Mucosa of gallbladder (tissue), 1 donor: ENCODE data around the gene COPG2. TPM values are rescaled to one million over a fixed set of nuclear protein-coding genes. Genes with fewer than 3 reads are reported as not detected.
A peak's percentile ranks its signal among the peaks of the same experiment; 100 is the strongest.
"Not testable (repeated sequence)": the region's sequence is repeated elsewhere in the genome, so short reads cannot be mapped to it uniquely, and the experiment has no call there.

Experiments
- DNase-seq: peaks from one replicate; pipeline ENCODE4 v3.0.0-alpha.2; 2020; ENCODE audit warnings: low spot score
- total RNA-seq: library from RNA; stranded (reverse); gene quantifications from one replicate; pipeline ENCODE4 v1.2.1, GENCODE V29; 2021
- donor health status: DM: no; HTN: no; CAD: no.

The COPG2 gene
- total RNA-seq, 1 donor from 2014 or later, result 25.8 TPM

GRCh38 chr7:130566168-130566897 is 102.2 kb downstream of the COPG2 start:
- DNase-seq, result peak; percentile 11

- no peak for DNase-seq
Measured at GRCh38 chr7:130560972-130561371, 107.6 kb downstream of the COPG2 start.

DNA sequence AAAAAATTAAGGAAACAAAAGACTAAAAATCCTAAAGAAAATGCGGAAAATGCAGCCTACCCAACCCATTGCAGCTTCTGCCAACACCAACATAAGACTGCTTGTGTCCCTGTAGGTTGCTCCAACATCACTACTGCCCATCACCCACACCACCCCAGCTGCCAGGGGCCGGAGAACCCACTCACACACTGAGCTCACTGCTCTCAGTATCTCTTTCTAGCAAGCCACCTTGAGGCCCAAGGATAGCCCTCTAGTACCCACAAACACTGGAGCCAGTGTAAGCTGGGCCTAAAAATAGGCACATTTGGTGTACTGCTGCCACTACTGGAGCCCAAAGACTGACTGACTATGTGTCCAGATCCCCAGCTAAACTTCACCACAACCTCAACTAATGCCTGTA is 109.4 kb downstream of the COPG2 start:
- DNase-seq, result no peak

- DNase-seq, result no peak
Measured at GRCh38 chr7:130554481-130554880, 114.1 kb downstream of the COPG2 start.

- no peak for DNase-seq
Measured at GRCh38 chr7:130553398-130554029, 115.0 kb downstream of the COPG2 start.

DNA sequence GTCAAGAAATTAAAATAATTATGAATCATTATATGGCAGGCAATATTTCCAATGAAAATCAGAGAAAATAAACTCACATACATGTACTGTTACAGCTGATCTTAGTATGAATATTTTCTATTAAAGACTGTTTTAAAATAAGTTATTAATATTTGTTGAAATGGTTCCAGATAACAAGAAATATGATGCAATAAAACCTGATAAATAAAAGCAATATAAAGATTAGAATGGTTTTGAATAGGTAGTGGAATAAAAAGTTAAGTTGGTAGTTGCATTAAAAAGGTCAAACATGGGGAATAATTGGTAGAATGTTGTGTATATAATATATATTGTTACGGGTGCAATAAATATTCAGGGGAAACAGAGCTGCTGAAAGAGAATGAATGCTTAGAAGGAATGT is 124.2 kb downstream of the COPG2 start:
- DNase-seq, result no peak

GRCh38 chr7:130543487-130544010 is 125.0 kb downstream of the COPG2 start:
- no peak for DNase-seq

DNA sequence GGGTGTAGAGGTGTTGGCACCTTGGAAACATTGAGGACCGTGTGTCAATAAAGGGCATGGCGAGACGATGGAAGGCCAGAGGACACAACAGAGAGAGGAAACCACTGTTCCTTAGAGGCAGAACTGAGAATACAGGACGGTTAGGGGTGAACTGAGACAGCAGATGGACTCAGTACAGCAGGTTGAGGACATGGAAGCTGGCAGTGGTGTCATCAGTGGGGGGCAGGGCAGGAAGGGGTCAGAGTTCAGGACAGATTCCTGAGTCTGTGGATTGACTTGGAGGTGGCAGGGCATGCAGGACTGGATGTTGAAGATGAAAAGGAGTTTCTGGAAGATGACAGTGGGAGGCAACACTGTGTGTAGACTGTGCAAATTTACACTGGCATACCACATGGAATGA is 126.3 kb downstream of the COPG2 start:
- not testable (repeated sequence) for DNase-seq

DNA sequence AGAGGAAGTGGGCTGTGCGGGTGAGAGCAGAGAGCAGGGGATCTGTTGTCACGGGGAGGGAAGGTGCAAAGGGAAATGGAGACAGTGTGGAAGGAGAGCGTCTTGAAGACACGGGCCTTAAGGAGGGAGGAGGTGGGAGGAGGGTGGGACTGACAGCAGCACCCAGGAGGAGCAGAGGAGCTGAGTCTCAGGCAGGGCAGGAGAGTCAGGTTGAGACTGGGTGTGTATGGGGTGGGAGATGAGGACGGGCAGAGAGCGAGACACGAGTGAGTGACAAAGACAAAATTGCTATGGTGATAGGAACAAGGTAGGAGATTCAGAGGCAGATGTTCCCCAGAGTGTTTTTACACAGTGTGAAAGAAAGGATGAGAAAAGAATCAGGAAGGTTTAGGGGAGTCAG is 127.3 kb downstream of the COPG2 start:
- DNase-seq, result not testable (repeated sequence)

DNA sequence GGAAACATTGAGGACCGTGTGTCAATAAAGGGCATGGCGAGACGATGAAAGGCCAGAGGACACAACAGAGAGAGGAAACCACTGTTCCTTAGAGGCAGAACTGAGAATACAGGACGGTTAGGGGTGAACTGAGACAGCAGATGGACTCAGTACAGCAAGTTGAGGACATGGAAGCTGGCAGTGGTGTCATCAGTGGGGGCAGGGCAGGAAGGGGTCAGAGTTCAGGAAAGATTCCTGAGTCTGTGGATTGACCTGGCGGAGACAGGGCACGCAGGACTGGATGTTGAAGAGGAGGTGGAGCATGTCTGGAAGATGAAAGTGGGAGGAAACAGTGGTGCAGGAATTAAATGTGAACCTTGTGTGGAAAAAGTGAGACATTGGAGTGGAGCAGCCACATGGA is 130.7 kb downstream of the COPG2 start:
- DNase-seq, result not testable (repeated sequence)

- DNase-seq, result no peak
Measured at GRCh38 chr7:130529417-130529816, 139.1 kb downstream of the COPG2 start.

DNA sequence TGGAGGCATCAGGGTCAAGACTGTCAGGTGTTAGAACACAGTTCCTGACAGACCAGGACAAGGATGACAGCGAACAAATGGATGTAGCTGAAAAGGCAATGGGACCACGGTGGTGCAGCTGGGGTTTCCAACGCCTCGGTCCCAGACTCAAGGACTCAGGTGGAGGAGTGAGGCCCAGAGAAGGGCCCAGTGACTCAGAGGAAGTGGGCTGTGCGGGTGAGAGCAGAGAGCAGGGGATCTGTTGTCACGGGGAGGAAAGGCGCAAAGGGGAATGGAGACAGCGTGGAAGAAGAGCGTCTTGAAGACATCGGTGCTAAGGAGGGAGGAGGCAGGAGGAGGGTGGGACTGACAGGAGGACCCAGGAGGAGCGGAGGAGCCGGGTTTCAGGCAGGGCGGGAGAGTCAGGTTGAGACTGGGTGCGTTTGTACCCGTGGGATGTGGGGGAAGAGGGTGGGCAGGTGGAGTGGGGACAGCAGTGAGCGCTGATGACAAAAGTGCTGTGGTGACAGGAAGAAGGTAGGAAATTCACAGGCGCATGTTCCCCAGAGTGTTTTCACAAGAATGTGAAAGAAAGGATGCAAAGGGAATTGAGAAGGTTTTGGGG is 140.7 kb downstream of the COPG2 start:
- not testable (repeated sequence) for DNase-seq

GRCh38 chr7:130524628-130525027 is 143.9 kb downstream of the COPG2 start:
- DNase-seq, result no peak

DNA sequence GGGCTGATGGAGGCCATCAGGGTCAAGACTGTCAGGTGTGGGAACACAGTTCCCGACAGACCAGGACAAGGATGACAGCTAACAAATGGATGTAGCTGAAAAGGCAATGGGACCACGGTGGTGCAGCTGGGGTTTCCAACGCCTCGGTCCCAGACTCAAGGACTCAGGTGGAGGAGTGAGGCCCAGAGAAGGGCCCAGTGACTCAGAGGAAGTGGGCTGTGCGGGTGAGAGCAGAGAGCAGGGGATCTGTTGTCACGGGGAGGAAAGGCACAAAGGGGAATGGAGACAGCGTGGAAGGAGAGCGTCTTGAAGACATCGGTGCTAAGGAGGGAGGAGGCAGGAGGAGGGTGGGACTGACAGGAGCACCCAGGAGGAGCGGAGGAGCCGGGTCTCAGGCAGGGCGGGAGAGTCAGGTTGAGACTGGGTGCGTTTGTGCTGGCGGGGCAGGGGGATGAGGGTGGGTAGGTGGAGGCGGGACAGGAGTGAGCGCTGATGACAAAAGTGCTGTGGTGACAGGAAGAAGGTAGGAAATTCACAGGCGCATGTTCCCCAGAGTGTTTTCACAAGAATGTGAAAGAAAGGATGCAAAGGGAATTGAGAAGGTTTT is 144.9 kb downstream of the COPG2 start:
- not testable (repeated sequence) for DNase-seq

- DNase-seq, result no peak
Measured at GRCh38 chr7:130521258-130521951, 147.1 kb downstream of the COPG2 start.

GRCh38 chr7:130515315-130516040 is 153.1 kb downstream of the COPG2 start:
- DNase-seq, result no peak

GRCh38 chr7:130513447-130513846 is 155.1 kb downstream of the COPG2 start:
- DNase-seq, result no peak

GRCh38 chr7:130512038-130512437 is 156.5 kb downstream of the COPG2 start:
- DNase-seq, result not testable (repeated sequence)

DNA sequence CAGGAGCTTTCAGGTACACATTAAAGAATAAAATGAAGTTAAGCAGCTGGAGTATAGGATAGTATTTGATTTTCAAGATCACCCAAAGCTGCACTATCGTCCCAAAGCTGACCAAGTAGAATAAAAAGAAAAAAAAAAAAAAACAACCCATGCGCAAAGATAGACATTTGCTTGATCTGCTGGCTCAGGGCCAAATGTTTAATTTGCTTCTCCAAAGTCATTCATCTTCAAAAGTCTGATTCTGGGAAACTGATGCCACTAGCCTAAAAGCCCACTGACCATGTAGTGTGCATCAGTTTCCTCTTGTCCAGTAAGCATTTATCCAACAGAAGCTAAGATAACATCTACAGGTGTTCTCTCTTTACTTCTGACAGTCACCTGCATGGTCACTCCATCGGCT is 162.2 kb downstream of the COPG2 start:
- DNase-seq, result no peak

- DNase-seq, result no peak
Measured at GRCh38 chr7:130505753-130506152, 162.8 kb downstream of the COPG2 start.

DNA sequence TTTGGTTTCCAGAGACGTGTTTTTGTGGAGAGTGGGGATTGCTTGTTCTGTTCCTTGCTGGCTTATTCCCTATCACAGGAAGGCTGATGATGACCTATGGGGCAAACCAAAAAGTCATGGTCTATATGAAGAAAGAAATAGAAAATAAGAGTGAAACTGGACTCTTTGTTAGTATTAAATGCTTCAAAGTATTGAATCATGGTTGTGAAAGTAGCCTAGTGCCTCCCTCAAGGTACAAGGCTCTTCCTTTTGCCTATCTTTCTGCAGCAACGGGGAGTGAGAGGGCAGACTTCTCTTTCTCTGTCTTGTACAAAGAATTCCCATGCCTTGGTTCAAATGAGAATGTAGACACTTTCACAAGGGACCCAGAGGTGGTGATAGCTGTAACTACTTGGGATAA is 167.6 kb downstream of the COPG2 start:
- no peak for DNase-seq
